ENCODE results near the gene PREX1. TPM values are rescaled to one million over a fixed set of nuclear protein-coding genes. Genes with fewer than 3 reads are reported as not detected.

The PREX1 gene
- total RNA-seq, 2 donors from 2014 or later = 11.5 to 21.7 TPM

DNA sequence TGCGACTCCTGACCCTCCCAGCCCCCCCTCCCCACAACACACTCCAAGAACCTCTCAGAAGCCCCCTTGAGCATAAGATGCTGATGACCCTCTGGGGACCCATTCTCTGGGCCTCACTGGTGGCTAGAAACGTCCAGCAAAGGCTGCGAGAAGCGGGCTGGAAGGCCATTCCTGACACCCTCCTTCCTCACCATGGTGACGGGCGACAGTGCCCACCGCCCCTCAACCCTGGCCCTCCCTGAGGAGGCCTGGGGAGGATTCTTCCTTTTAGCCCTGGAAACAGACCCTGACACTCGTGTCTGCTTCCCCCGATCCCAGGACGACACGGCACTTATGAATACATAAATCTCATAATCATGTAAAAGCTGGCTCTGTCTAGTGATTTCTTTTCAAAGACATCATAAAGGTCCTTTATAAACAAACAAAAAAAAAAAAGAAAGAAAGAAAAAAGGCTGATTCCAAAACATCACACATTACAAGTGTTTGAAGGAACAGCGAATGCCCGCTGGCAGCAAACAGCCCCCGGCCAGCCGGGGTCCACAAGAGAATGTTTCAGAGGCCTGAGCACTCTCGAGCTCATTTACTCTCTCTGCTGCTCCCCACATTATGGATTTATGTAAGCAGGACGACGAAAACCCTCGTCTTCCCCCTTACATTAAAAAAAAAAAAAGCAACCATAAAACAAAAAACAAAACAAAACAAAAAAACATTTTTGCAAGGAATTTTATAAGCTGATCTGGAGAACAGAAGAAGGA, 40.7 kb downstream of the PREX1 start:
- no peak overlapping the region for H3K27ac ChIP-seq
- peaks cover 0 to 30% of the 10 kb centered on the region in 2 donors for H3K4me1 ChIP-seq
- no peaks in the 10 kb centered on the region for H3K27me3 ChIP-seq
- no peak for DNase-seq (ENCODE audit: low spot score)
- H3K9me3 ChIP-seq = no peaks in the 10 kb centered on the region
- H3K36me3 ChIP-seq = no peaks in the 10 kb centered on the region
- TF ChIP-seq, protein P1, sequence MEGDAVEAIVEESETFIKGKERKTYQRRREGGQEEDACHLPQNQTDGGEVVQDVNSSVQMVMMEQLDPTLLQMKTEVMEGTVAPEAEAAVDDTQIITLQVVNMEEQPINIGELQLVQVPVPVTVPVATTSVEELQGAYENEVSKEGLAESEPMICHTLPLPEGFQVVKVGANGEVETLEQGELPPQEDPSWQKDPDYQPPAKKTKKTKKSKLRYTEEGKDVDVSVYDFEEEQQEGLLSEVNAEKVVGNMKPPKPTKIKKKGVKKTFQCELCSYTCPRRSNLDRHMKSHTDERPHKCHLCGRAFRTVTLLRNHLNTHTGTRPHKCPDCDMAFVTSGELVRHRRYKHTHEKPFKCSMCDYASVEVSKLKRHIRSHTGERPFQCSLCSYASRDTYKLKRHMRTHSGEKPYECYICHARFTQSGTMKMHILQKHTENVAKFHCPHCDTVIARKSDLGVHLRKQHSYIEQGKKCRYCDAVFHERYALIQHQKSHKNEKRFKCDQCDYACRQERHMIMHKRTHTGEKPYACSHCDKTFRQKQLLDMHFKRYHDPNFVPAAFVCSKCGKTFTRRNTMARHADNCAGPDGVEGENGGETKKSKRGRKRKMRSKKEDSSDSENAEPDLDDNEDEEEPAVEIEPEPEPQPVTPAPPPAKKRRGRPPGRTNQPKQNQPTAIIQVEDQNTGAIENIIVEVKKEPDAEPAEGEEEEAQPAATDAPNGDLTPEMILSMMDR (IDR thresholded peaks at IDR 0.05) = no peak
- H3K4me3 ChIP-seq = no peak overlapping the region

DNA sequence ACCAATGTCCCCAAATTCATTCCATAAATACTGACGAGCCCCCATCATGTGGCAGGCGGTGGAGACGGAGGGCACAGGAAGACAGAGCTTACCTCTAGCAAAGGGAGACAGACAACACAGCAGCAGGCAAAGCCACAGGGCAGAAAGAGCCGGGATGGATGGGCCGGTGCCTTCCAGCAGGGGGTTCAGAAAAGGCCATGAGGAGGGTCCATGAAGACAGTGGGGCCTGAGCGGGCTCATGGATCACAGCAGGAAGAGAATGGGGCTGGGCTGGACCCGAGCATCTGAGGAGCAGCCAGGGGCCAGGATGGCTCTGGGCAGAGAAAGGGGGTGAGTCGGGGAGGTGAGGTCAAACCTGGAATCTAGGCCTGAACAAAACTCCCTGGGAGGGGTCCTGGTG, 42.0 kb downstream of the PREX1 start:
- no peak for DNase-seq (ENCODE audit: low spot score)
- TF ChIP-seq, protein P1 (IDR thresholded peaks at IDR 0.05) = no peak
- no peak overlapping the region for H3K4me3 ChIP-seq
- no peak overlapping the region for H3K27ac ChIP-seq
- no peaks in the 10 kb centered on the region for H3K9me3 ChIP-seq
- H3K27me3 ChIP-seq = no peaks in the 10 kb centered on the region
- peaks cover 0 to 22% of the 10 kb centered on the region in 2 donors for H3K4me1 ChIP-seq
- H3K36me3 ChIP-seq = no peaks in the 10 kb centered on the region

DNA sequence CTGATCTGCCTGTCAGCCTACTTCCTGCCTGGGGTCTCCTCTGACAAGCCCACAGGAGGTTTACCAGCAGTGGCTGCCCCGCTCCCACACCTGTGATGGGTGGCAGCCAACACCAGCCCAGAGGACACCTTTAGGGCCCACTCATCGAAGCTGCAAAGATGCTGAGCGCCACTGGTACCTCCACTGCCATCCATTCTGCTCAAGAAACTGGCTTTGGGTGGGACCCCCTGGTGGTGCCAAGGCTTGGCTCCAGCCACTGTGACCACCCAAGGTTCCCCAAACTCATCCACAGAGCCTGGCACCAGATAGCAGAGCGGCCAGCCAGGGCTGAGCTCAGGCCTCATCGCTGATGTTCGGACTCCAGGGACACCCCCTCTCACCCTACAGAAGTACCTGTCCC, 42.5 kb downstream of the PREX1 start:
- DNase-seq (ENCODE audit: low spot score) = no peak
- Histone ChIP-seq H3K27ac (no peak overlapping the region), H3K36me3 (no peaks in the 10 kb centered on the region), H3K4me1 (peaks cover 0 to 17% of the 10 kb centered on the region in 2 donors), H3K9me3 (no peaks in the 10 kb centered on the region), H3K4me3 (no peak overlapping the region), H3K27me3 (no peaks in the 10 kb centered on the region)
- TF ChIP-seq, protein P1 (IDR thresholded peaks at IDR 0.05) = no peak

DNA sequence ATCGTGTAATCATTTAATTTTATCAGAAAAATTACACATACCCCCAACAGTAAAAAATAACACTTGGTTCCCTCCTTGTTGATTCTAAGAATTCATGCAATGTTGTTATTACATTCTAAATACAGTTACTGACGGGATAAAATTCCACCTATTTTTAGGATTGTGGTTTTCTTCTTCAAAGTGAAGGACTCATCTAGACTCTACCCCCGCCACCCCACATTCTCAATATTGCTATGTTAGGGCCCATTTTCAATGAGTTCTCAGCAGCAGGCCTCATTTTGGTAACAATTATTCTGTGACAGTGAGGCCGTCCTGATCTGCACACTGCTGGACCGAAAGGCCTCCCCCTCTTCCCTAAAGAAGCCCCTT, 43.5 kb downstream of the PREX1 start:
- H3K4me1 ChIP-seq = peaks cover 0 to 9% of the 10 kb centered on the region in 2 donors
- H3K36me3 ChIP-seq = no peaks in the 10 kb centered on the region
- TF ChIP-seq, protein P1 (IDR thresholded peaks at IDR 0.05) = no peak
- H3K27ac ChIP-seq = no peak overlapping the region
- DNase-seq (ENCODE audit: low spot score) = no peak
- no peak overlapping the region for H3K4me3 ChIP-seq
- no peaks in the 10 kb centered on the region for H3K27me3 ChIP-seq
- H3K9me3 ChIP-seq = no peaks in the 10 kb centered on the region

DNA sequence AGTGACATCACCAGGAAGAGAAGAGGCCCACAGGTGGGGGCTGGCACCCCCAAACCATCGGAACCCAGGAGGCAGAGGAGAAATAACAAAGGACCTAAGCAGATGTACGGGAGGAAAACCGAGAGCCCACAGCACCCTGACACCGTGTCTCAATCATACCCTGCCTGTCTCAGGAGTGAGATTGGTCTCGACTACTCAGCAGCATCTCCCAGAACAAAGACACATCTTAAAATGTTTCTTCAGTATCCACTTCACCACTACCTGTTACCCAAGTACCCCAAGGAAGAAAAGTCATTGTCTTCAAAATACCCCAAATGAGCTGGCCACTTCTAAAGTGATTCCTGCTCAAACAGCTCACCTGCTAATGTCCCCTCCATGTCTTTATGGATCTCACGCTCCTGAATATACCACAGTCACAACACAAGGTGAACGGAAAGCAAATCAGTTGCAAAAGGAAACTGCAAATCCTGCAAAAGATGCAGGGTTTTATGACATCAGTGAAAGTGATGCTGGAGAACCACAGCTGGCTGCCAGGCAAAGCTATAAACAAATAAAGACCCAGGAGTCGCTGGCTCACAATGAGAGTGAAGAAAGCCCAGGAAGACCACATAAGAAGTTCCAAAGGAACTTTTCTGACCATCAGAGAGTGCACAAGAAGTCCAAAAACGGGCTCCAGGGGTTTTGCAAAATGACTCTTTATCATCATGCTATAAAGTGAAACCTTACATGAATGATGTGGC, 44.1 kb downstream of the PREX1 start:
- no peak for DNase-seq (ENCODE audit: low spot score)
- Histone ChIP-seq H3K27ac (no peak overlapping the region), H3K4me1 (peaks cover 0 to 6% of the 10 kb centered on the region in 2 donors), H3K36me3 (no peaks in the 10 kb centered on the region), H3K27me3 (no peaks in the 10 kb centered on the region), H3K4me3 (no peak overlapping the region), H3K9me3 (no peaks in the 10 kb centered on the region)
- TF ChIP-seq, protein P1 (IDR thresholded peaks at IDR 0.05) = no peak
